NCI-H128 (cell line): ENCODE measurements around the gene FIGN.

Source experiments
- DNase-seq: peaks from one replicate; lab custom pipeline; 2025; ENCODE audit not compliant: unreplicated experiment; lab: John Stamatoyannopoulos, UW

Gene FIGN

GRCh38 chr2:163617517-163617916 lies 118.3 kb downstream of the FIGN start:
- DNase-seq = no peak

GRCh38 chr2:163613266-163613731 lies 122.5 kb downstream of the FIGN start:
- no peak for DNase-seq

- DNase-seq = no peak
These were observed 123.5 kb downstream of the FIGN start for GRCh38 chr2:163612332-163612731.

GRCh38 chr2:163611557-163611906 lies 124.3 kb downstream of the FIGN start:
- no peak for DNase-seq

GRCh38 chr2:163610817-163611556 lies 124.8 kb downstream of the FIGN start:
- DNase-seq = no peak

GRCh38 chr2:163607630-163608029 lies 128.2 kb downstream of the FIGN start:
- no peak for DNase-seq

GRCh38 chr2:163606878-163607277 lies 128.9 kb downstream of the FIGN start:
- DNase-seq = no peak

- no peak for DNase-seq
These were observed 130.0 kb downstream of the FIGN start for GRCh38 chr2:163605779-163606178.

GRCh38 chr2:163604941-163605555 lies 130.8 kb downstream of the FIGN start:
- no peak for DNase-seq

- DNase-seq = no peak
These were observed 133.6 kb downstream of the FIGN start for GRCh38 chr2:163602196-163602595.

GRCh38 chr2:163601377-163601776 lies 134.4 kb downstream of the FIGN start:
- no peak for DNase-seq

- DNase-seq = no peak
These were observed 135.0 kb downstream of the FIGN start for GRCh38 chr2:163600801-163601200.

GRCh38 chr2:163595028-163595427 lies 140.8 kb downstream of the FIGN start:
- no peak for DNase-seq

- no peak for DNase-seq
These were observed 141.3 kb downstream of the FIGN start for GRCh38 chr2:163594497-163594896.

- DNase-seq = no peak
These were observed 141.8 kb downstream of the FIGN start for GRCh38 chr2:163593982-163594381.

GRCh38 chr2:163592954-163593622 lies 142.7 kb downstream of the FIGN start:
- no peak for DNase-seq

GRCh38 chr2:163591461-163591860 lies 144.3 kb downstream of the FIGN start:
- no peak for DNase-seq

GRCh38 chr2:163580757-163581156 lies 155.1 kb downstream of the FIGN start:
- no peak for DNase-seq

GRCh38 chr2:163574309-163574708 lies 161.5 kb downstream of the FIGN start:
- no peak for DNase-seq

GRCh38 chr2:163573652-163574051 lies 162.2 kb downstream of the FIGN start:
- no peak for DNase-seq

- DNase-seq = no peak
These were observed 163.0 kb downstream of the FIGN start for GRCh38 chr2:163572850-163573249.

GRCh38 chr2:163571423-163572102 lies 164.2 kb downstream of the FIGN start:
- DNase-seq = no peak
